MM.1S (cell line): ENCODE measurements around the gene RNASE11.
"Not testable (repeated sequence)": the region's sequence is repeated elsewhere in the genome, so short reads cannot be mapped to it uniquely, and the experiment has no call there.

ENCODE experiments used
- EZH2 ChIP-seq: fragments of 300-600 bp; sonication (generic); optimal IDR thresholded peaks from 2 replicates; pipeline ENCODE3; 2017; ENCODE audit warnings: low read depth, mild to moderate bottlenecking, antibody characterized with exemption, low read length, mixed read lengths
- EZH2phosphoT487 ChIP-seq: fragments of 300-600 bp; sonication (generic); IDR thresholded peaks from 2 replicates; pipeline ENCODE4 v1.6.1; 2018; ENCODE audit warnings: antibody characterized with exemption, low read length
- TF ChIP-seq, protein P1 (sequence below): fragments of 300-600 bp; sonication (generic); IDR thresholded peaks from 2 replicates; pipeline ENCODE4 v1.5.1; 2016; ENCODE audit warnings: antibody characterized with exemption, low read length, mixed read lengths

DNA sequence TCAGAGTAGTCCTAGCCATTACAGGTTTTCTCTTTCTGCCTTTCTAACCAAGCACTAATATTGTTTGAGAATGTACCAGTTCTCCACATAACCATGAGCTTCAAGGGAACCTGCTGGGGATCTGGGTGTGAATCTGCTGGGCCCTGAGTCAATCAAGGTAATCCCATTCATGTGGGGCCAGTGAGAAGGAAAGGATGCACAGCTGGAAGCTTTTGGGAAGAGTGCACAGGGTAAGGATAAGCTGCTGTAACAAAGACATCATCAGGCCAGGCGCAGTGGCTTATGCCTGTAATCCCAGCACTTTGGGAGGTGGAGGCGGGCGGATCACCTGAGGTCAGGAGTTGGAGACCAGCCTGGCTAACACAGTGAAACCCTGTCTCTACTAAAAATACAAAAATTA is 7.9 kb upstream of the RNASE11 start:
- TF ChIP-seq, protein P1, sequence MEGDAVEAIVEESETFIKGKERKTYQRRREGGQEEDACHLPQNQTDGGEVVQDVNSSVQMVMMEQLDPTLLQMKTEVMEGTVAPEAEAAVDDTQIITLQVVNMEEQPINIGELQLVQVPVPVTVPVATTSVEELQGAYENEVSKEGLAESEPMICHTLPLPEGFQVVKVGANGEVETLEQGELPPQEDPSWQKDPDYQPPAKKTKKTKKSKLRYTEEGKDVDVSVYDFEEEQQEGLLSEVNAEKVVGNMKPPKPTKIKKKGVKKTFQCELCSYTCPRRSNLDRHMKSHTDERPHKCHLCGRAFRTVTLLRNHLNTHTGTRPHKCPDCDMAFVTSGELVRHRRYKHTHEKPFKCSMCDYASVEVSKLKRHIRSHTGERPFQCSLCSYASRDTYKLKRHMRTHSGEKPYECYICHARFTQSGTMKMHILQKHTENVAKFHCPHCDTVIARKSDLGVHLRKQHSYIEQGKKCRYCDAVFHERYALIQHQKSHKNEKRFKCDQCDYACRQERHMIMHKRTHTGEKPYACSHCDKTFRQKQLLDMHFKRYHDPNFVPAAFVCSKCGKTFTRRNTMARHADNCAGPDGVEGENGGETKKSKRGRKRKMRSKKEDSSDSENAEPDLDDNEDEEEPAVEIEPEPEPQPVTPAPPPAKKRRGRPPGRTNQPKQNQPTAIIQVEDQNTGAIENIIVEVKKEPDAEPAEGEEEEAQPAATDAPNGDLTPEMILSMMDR: not testable (repeated sequence)
- not testable (repeated sequence) for TF ChIP-seq EZH2, EZH2phosphoT487
